Embryonic facial prominence (tissue), 1 donor: ENCODE results near the gene MSX2.
"Not testable (repeated sequence)": the region's sequence is repeated elsewhere in the genome, so short reads cannot be mapped to it uniquely, and the experiment has no call there.

Experiments used
- DNase-seq: peaks from one replicate; pipeline ENCODE4 v3.0.0-alpha.2; 2016; ENCODE audit errors: extremely low spot score

MSX2 gene

GRCh38 chr5:174733091-174733690 lies 8.8 kb downstream of the MSX2 start:
- no peak for DNase-seq

GRCh38 chr5:174733836-174734235 lies 9.5 kb downstream of the MSX2 start:
- DNase-seq, result no peak

GRCh38 chr5:174734571-174735497 lies 10.5 kb downstream of the MSX2 start:
- DNase-seq, result no peak

- no peak for DNase-seq
Observed at GRCh38 chr5:174735498-174736330, 11.3 kb downstream of the MSX2 start.

- no peak for DNase-seq
Observed at GRCh38 chr5:174736331-174736721, 11.9 kb downstream of the MSX2 start.

GRCh38 chr5:174736777-174737176 lies 12.4 kb downstream of the MSX2 start:
- DNase-seq, result no peak

- DNase-seq, result no peak
Observed at GRCh38 chr5:174737330-174737729, 12.9 kb downstream of the MSX2 start.

- DNase-seq, result no peak
Observed at GRCh38 chr5:174741352-174741751, 17.0 kb downstream of the MSX2 start.

- no peak for DNase-seq
Observed at GRCh38 chr5:174744896-174745295, 20.5 kb downstream of the MSX2 start.

- DNase-seq, result no peak
Observed at GRCh38 chr5:174745590-174746103, 21.3 kb downstream of the MSX2 start.

- peak; percentile 60 for DNase-seq
Observed at GRCh38 chr5:174750711-174751110, 26.3 kb downstream of the MSX2 start.

- DNase-seq, result no peak
Observed at GRCh38 chr5:174751154-174752000, 27.0 kb downstream of the MSX2 start.

- no peak for DNase-seq
Observed at GRCh38 chr5:174752121-174752520, 27.7 kb downstream of the MSX2 start.

GRCh38 chr5:174755106-174755505 lies 30.7 kb downstream of the MSX2 start:
- DNase-seq, result no peak

GRCh38 chr5:174759091-174759490 lies 34.7 kb downstream of the MSX2 start:
- DNase-seq, result no peak

GRCh38 chr5:174760721-174761120 lies 36.3 kb downstream of the MSX2 start:
- peak; percentile 34 for DNase-seq

GRCh38 chr5:174761341-174761740 lies 37.0 kb downstream of the MSX2 start:
- DNase-seq, result not testable (repeated sequence)

- no peak for DNase-seq
Observed at GRCh38 chr5:174764309-174764708, 39.9 kb downstream of the MSX2 start.

- DNase-seq, result no peak
Observed at GRCh38 chr5:174765540-174765939, 41.2 kb downstream of the MSX2 start.

GRCh38 chr5:174767670-174768069 lies 43.3 kb downstream of the MSX2 start:
- no peak for DNase-seq

- no peak for DNase-seq
Observed at GRCh38 chr5:174769005-174769404, 44.6 kb downstream of the MSX2 start.
